T47D (cell line): ENCODE results near the gene LARP4B.

Source experiments
- DNase-seq, 2 experiments: peaks; one replicate each; pipeline versions ENCODE4 v3.0.0 to v3.0.0-alpha.2; 2011 to 2012; ENCODE audit warnings: low read depth in 1 of 2, low spot score in 1 of 2
- JUND ChIP-seq: IDR thresholded peaks from 2 replicates; pipeline ENCODE4 v1.6.1; 2012; ENCODE audit warnings: low read depth
- in situ Hi-C: cut with HindIII; loops from 2 replicates; pipeline ENCODE4 v1.10.0; 2016; ENCODE audit warnings: low sequenced_read_pairs, low pct_unique_long_range_greater_than_20kb

Gene LARP4B

GRCh38 chr10:931326-932318 lies at the start of gene LARP4B:
LARP4B (minus strand) TSS chr10:931705; CDS start chr10:885721, 45,984 bp downstream.
- in situ Hi-C loops: no loop called here
- DNase-seq: peak; percentile 99
- no peak for TF ChIP-seq JUND

DNA sequence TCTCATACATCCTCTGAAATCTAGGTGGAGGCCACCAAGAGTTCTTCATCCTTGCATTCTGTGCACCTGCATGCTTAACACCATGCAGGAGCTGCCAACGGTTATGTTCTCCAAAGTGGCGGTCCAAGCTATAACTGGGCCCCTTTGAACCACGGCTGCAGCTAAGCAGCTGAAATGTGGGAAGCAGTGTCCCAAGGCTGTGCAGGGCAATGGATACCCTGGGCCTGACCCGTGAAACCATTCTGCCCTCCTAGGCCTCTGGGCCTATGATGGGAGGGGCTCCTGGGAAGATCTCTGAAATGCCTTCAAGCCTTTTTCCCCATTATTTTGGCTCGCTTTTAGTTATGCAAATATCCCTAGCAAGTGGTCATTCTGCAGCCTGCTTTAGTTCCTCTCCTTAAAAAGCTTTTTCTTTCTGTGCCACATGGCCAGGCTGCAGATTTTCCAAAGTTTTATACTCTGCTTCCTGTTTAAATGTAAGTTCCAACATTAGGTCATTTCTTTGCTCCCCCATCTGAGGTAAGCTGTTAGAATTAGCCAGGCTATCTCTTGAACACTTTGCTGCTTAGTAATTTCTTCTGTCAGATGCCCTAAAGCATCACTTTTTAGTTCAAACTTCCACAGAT lies 49.1 kb upstream of the LARP4B start:
- in situ Hi-C loops: no loop called here
- no peak for TF ChIP-seq JUND

GRCh38 chr10:978826-979421 lies 47.4 kb upstream of the LARP4B start:
- no peak for TF ChIP-seq JUND
- no peak for DNase-seq
- in situ Hi-C loops: no loop called here

More for the DNA sequence above, 49.1 kb upstream of the LARP4B start:
- DNase-seq: no peak

DNA sequence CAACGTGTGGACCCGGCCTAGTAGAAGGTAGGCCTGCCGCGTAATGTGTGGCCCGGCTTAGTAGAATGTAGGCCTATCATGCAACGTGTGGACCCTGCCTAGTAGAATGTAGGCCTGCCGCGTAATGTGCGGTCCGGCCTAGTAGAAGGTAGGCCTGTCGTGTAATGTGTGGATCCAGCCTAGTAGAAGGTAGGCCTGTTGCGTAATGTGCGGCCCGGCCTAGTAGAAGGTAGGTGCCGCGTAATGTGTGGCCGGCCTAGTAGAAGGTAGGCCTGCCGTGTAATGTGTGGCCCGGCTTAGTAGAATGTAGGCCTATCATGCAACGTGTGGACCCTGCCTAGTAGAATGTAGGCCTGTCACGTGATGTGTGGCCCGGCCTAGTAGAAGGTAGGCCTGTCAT lies 44.8 kb upstream of the LARP4B start:
- in situ Hi-C loops: no loop called here
- TF ChIP-seq JUND: no peak
- no peak for DNase-seq

GRCh38 chr10:974785-975074 lies 43.2 kb upstream of the LARP4B start:
- DNase-seq: no peak
- in situ Hi-C loops: no loop called here
- TF ChIP-seq JUND: no peak

GRCh38 chr10:974038-974784 lies 42.7 kb upstream of the LARP4B start:
- in situ Hi-C loops: no loop called here
- peak in 1 of 2 experiments; percentile 51 for DNase-seq
- TF ChIP-seq JUND: no peak

DNA sequence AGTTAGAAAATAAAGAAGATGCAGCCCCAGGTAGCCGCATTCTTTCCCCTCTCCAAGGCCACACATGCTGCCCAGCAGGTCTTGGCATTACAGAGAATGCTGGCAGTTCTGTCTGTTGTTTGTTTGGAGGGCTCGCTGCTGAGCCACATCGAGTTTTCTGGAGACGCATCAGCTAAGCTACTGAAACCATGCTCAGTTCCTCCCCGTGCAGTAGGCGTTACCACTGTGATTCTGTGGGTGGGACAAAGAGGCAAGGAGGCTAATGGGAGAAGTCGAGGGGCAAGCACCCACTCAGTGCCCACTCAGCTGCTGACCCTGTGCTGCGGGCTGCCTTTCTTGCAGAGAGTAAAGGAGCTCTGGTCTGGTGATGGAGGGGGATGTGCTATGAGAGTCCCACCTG lies 41.3 kb upstream of the LARP4B start:
- in situ Hi-C loops: no loop called here
- TF ChIP-seq JUND: no peak
- DNase-seq: no peak

GRCh38 chr10:971613-972012 lies 40.1 kb upstream of the LARP4B start:
- no peak for TF ChIP-seq JUND
- in situ Hi-C loops: no loop called here
- DNase-seq: no peak

DNA sequence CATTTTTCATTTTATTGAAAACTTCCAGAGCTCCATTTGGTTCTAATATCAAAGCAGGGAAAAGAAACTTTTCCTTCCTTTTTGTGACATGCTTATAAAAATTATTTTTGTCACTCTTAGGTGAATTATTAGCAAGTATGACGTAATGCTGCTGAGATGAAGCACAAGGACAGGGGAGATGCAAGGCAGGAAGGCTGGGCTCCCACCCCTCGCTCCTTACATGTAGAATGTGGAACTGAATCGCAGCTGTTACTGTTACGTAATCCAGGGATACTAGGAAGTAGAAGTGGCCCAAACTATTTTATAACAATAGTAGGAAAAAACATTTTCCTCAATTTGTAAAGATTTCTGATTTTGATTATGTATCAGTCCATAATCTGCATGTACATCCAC lies 39.6 kb upstream of the LARP4B start:
- DNase-seq: no peak
- no peak for TF ChIP-seq JUND
- in situ Hi-C loops: no loop called here

DNA sequence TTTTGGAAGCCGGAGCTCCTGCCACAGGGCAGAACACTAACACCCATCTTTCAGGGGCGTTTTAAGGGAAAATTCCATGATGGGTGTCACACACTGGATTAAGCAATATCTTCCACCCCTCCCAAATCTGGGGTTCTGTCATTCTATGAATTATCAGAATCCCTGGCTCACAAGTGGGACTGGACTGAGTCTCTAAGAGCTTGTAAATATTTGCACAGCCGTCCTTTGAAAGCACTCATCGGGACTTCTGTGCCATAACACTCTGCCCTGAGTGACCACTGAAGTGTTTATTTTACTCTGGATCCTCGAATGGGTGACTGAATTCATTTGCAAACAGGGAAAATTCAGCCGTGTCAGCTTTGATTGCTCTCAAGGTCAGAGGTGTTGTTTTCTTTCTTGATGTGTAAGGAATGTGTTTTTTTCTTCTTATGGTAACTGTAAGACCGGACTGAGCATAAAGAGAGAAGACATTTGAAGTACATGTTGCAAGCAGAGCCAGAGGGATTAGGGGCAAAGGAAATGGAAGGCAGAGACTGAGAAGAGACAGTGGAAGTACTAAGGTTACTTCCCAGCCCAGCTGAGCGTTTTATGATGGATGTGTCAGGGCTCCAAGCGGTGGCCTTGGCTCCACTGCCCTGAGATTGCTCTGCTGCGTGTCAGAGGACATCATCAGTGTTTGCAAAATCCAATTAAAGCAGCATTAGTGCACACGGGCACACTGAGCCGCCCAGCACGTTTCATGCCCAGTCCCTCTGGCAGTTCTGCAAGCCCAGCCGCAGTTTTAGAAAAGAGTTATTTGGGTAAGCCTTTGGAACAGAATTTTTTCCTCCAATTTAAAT lies 39.0 kb upstream of the LARP4B start:
- no peak for TF ChIP-seq JUND
- peak in 1 of 2 experiments; percentile 36 for DNase-seq
- in situ Hi-C loops: no loop called here

GRCh38 chr10:969473-970150 lies 38.1 kb upstream of the LARP4B start:
- in situ Hi-C loops: no loop called here
- no peak for TF ChIP-seq JUND

More at GRCh38 chr10:969473-970150, 38.1 kb upstream of the LARP4B start:
- DNase-seq: no peak
